Measurements from ENCODE around the gene AK2.

Gene AK2

GRCh38 chr1:33048426-33048825, 11.7 kb upstream of the AK2 start (continued):
- TF ChIP-seq ZBTB1 (tag by site-specific recombination; IDR thresholded peaks at IDR 0.05): no peak
- no peak for TF ChIP-seq ATF2 (tag by site-specific recombination; IDR thresholded peaks at IDR 0.05; ENCODE audit: low read depth)
- TF ChIP-seq ZNF76 (tag by site-specific recombination; IDR thresholded peaks at IDR 0.05; ENCODE audit: borderline replicate concordance, low read depth): no peak
- no peak for TF ChIP-seq ZNF621 (tag by site-specific recombination; IDR thresholded peaks at IDR 0.05)

- no peaks in the 10 kb centered on the region for H3K36me3 ChIP-seq (ENCODE audit: control insufficient read depth in 2 of 2, insufficient read depth in 1 of 2, low read length in 2 of 2)
- H3K27ac ChIP-seq (ENCODE audit: extremely low read depth, low read depth, low read length): no peak overlapping the region
- H3K4me1 ChIP-seq (ENCODE audit: control insufficient read depth, insufficient read depth, low read length): peaks cover 5% of the 10 kb centered on the region; the same call in 1 of the 2 replicates
These were observed 11.2 kb upstream of the AK2 start for GRCh38 chr1:33047839-33048305.

GRCh38 chr1:33047290-33047689, 10.6 kb upstream of the AK2 start:
- CTCF ChIA-PET: interaction anchor here (0.6 to 1.2 kb wide), 3 partner anchors 8 to 569 kb away, joined by 3 to 5 read pairs (median 4); no protein-coding TSS in a partner anchor

More at GRCh38 chr1:33047839-33048305, 11.2 kb upstream of the AK2 start:
- Histone ChIP-seq H3K4me3 (ENCODE audit: low read depth, low read length) (no peak overlapping the region), H3K9me3 (ENCODE audit: control insufficient read depth, insufficient read depth, low read depth, low read length) (no peaks in the 10 kb centered on the region)
- CTCF ChIA-PET: interaction anchor here (0.6 to 1.2 kb wide), 2 partner anchors 9 to 568 kb away, joined by 3 to 5 read pairs; no protein-coding TSS in a partner anchor
- no peak for TF ChIP-seq ZNF423 (tag by site-specific recombination; IDR thresholded peaks at IDR 0.05)
- TF ChIP-seq ZNF18 (tag by site-specific recombination; IDR thresholded peaks at IDR 0.05): no peak
- POLR2A ChIA-PET: no interaction called here

More at GRCh38 chr1:33047290-33047689, 10.6 kb upstream of the AK2 start:
- H3K27ac ChIP-seq (ENCODE audit: extremely low read depth, low read depth, low read length): no peak overlapping the region
- no peaks in the 10 kb centered on the region for H3K36me3 ChIP-seq (ENCODE audit: control insufficient read depth in 2 of 2, insufficient read depth in 1 of 2, low read length in 2 of 2)
- peaks cover 5% of the 10 kb centered on the region; the same call in 1 of the 2 replicates for H3K4me1 ChIP-seq (ENCODE audit: control insufficient read depth, insufficient read depth, low read length)
- POLR2A ChIA-PET: interaction anchor here (0.6 kb wide), 1 partner anchor 9 kb away, joined by 4 read pairs; no protein-coding TSS in a partner anchor
- H3K4me3 ChIP-seq (ENCODE audit: low read depth, low read length): no peak overlapping the region
- no peak for TF ChIP-seq ZNF133 (tag by site-specific recombination; IDR thresholded peaks at IDR 0.05)
- TF ChIP-seq ZNF239 (tag by site-specific recombination; IDR thresholded peaks at IDR 0.05): no peak
- TF ChIP-seq IKZF3 (tag by site-specific recombination; IDR thresholded peaks at IDR 0.05): no peak
- no peak for TF ChIP-seq ZNF2 (tag by site-specific recombination; IDR thresholded peaks at IDR 0.05)
- TF ChIP-seq ZNF596 (tag by site-specific recombination; IDR thresholded peaks at IDR 0.05): no peak
- no peak for TF ChIP-seq ZBTB17 (tag by site-specific recombination; IDR thresholded peaks at IDR 0.05)
- TF ChIP-seq ELK4 (IDR thresholded peaks at IDR 0.05; ENCODE audit: borderline replicate concordance, low read depth, low read length): no peak
- no peak for TF ChIP-seq ZNF747 (tag by site-specific recombination; IDR thresholded peaks at IDR 0.05)
- no peak for TF ChIP-seq ZNF704 (tag by site-specific recombination; IDR thresholded peaks at IDR 0.05)
- TF ChIP-seq ZNF645 (tag by site-specific recombination; IDR thresholded peaks at IDR 0.05): no peak
- TF ChIP-seq ZNF76 (tag by site-specific recombination; IDR thresholded peaks at IDR 0.05; ENCODE audit: borderline replicate concordance, low read depth): no peak
- TF ChIP-seq ZNF513 (tag by site-specific recombination; IDR thresholded peaks at IDR 0.05): no peak
- TF ChIP-seq ZNF10 (tag by site-specific recombination; IDR thresholded peaks at IDR 0.05): no peak
- no peak for TF ChIP-seq ZNF341 (tag by site-specific recombination; IDR thresholded peaks at IDR 0.05; ENCODE audit: low read depth)
- no peak for TF ChIP-seq ZNF18 (tag by site-specific recombination; IDR thresholded peaks at IDR 0.05)
- no peaks in the 10 kb centered on the region for H3K9me3 ChIP-seq (ENCODE audit: control insufficient read depth, insufficient read depth, low read depth, low read length)

Measured in HEK293 (cell line).